ENCODE results near the gene MPST.

The MPST gene

GRCh38 chr22:37045958-37046357 is 26.4 kb downstream of the MPST start:
- Histone ChIP-seq H4K20me1 (ENCODE audit: insufficient read depth, low read length) (no peaks in the 10 kb centered on the region), H3K9me3 (ENCODE audit: insufficient read depth, low read length) (no peaks in the 10 kb centered on the region), H3K4me2 (ENCODE audit: low read length) (no peak overlapping the region), H3K9ac (ENCODE audit: low read length) (no peak overlapping the region), H3K4me1 (ENCODE audit: low read length) (peaks cover 23% of the 10 kb centered on the region), H2AFZ (ENCODE audit: low read depth, low read length) (no peak overlapping the region), H3K36me3 (replicated peaks; ENCODE audit: low read depth, low read length) (no peaks in the 10 kb centered on the region), H3K79me2 (ENCODE audit: low read length) (no peaks in the 10 kb centered on the region), H3K27me3 (ENCODE audit: low read depth, low read length) (no peaks in the 10 kb centered on the region; the same call in 1 of the 2 replicates), H3K4me3 (ENCODE audit: low read length) (no peak overlapping the region), H3K27ac (ENCODE audit: low read length) (no peak overlapping the region)
- peak; percentile 69 for TF ChIP-seq CTCF (IDR thresholded peaks at IDR 0.05; ENCODE audit: low read depth, low read length)
- no peak for TF ChIP-seq EZH2phosphoT487 (IDR thresholded peaks at IDR 0.05; ENCODE audit: low read depth)

- no peak for TF ChIP-seq CTCF (IDR thresholded peaks at IDR 0.05; ENCODE audit: low read depth, low read length)
- no peak for TF ChIP-seq EZH2phosphoT487 (IDR thresholded peaks at IDR 0.05; ENCODE audit: low read depth)
- no peak overlapping the region for H3K4me2 ChIP-seq (ENCODE audit: low read length)
Measured at GRCh38 chr22:37046589-37046988, 27.0 kb downstream of the MPST start.

GRCh38 chr22:37047006-37047405 is 27.5 kb downstream of the MPST start:
- H3K27ac ChIP-seq (ENCODE audit: low read length) = no peak overlapping the region

More at GRCh38 chr22:37046589-37046988, 27.0 kb downstream of the MPST start:
- H3K9me3 ChIP-seq (ENCODE audit: insufficient read depth, low read length) = no peaks in the 10 kb centered on the region
- no peaks in the 10 kb centered on the region; the same call in 1 of the 2 replicates for H3K27me3 ChIP-seq (ENCODE audit: low read depth, low read length)
- no peak overlapping the region for H3K4me3 ChIP-seq (ENCODE audit: low read length)
- H3K9ac ChIP-seq (ENCODE audit: low read length) = no peak overlapping the region
- no peaks in the 10 kb centered on the region for H3K79me2 ChIP-seq (ENCODE audit: low read length)
- no peaks in the 10 kb centered on the region for H4K20me1 ChIP-seq (ENCODE audit: insufficient read depth, low read length)
- peaks cover 23% of the 10 kb centered on the region for H3K4me1 ChIP-seq (ENCODE audit: low read length)
- H3K36me3 ChIP-seq (replicated peaks; ENCODE audit: low read depth, low read length) = no peaks in the 10 kb centered on the region
- H3K27ac ChIP-seq (ENCODE audit: low read length) = no peak overlapping the region
- H2AFZ ChIP-seq (ENCODE audit: low read depth, low read length) = no peak overlapping the region

DNA sequence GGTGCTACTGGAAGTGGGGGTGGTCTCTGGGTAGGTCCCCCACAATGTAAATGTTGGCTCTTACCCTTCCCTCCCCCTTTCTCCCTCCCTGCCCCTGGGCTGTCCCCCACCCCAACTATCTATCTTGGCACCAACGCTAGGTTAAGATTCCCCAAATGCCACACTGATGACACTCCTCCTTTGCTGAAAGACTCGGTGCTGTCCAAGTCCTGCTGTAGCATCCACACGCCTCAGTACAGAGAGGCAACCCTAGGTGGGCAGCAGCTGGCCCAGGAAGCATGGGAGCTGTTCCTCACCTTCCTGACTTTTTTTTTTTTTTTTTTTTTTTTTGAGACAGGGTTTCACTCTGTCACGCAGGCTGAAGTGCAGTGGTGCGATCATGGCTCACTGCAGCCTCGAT is 28.6 kb downstream of the MPST start:
- Histone ChIP-seq H3K27ac (ENCODE audit: low read length) (no peak overlapping the region), H4K20me1 (ENCODE audit: insufficient read depth, low read length) (no peaks in the 10 kb centered on the region), H3K4me1 (ENCODE audit: low read length) (peaks cover 29% of the 10 kb centered on the region), H3K4me2 (ENCODE audit: low read length) (no peak overlapping the region), H3K36me3 (replicated peaks; ENCODE audit: low read depth, low read length) (no peaks in the 10 kb centered on the region), H3K9ac (ENCODE audit: low read length) (no peak overlapping the region), H3K27me3 (ENCODE audit: low read depth, low read length) (no peaks in the 10 kb centered on the region; the same call in 1 of the 2 replicates), H3K4me3 (ENCODE audit: low read length) (no peak overlapping the region), H3K9me3 (ENCODE audit: insufficient read depth, low read length) (no peaks in the 10 kb centered on the region), H3K79me2 (ENCODE audit: low read length) (no peaks in the 10 kb centered on the region), H2AFZ (ENCODE audit: low read depth, low read length) (no peak overlapping the region)
- no peak for TF ChIP-seq CTCF (IDR thresholded peaks at IDR 0.05; ENCODE audit: low read depth, low read length)

More at GRCh38 chr22:37047006-37047405, 27.5 kb downstream of the MPST start:
- Histone ChIP-seq H2AFZ (ENCODE audit: low read depth, low read length) (no peak overlapping the region), H3K79me2 (ENCODE audit: low read length) (no peaks in the 10 kb centered on the region), H3K4me2 (ENCODE audit: low read length) (no peak overlapping the region), H3K9ac (ENCODE audit: low read length) (no peak overlapping the region), H3K4me3 (ENCODE audit: low read length) (no peak overlapping the region), H3K4me1 (ENCODE audit: low read length) (peaks cover 23% of the 10 kb centered on the region), H3K27me3 (ENCODE audit: low read depth, low read length) (no peaks in the 10 kb centered on the region; the same call in 1 of the 2 replicates), H3K36me3 (replicated peaks; ENCODE audit: low read depth, low read length) (no peaks in the 10 kb centered on the region), H3K9me3 (ENCODE audit: insufficient read depth, low read length) (no peaks in the 10 kb centered on the region), H4K20me1 (ENCODE audit: insufficient read depth, low read length) (no peaks in the 10 kb centered on the region)
- TF ChIP-seq CTCF (IDR thresholded peaks at IDR 0.05; ENCODE audit: low read depth, low read length) = no peak
- no peak for TF ChIP-seq EZH2phosphoT487 (IDR thresholded peaks at IDR 0.05; ENCODE audit: low read depth)

Measured in OCI-LY3 (cell line).